GM10266 (cell line): ENCODE data around the gene PDE4D.
A peak's percentile ranks its signal among the peaks of the same experiment; 100 is the strongest.

ENCODE experiments used
- DNase-seq: peaks from one replicate; pipeline ENCODE4 v3.0.0; 2012; ENCODE audit errors: extremely low spot score
- CTCF ChIP-seq: IDR thresholded peaks from 2 replicates; pipeline ENCODE4 v1.5.1; 2012; ENCODE audit warnings: mild to moderate bottlenecking, low read depth; ENCODE audit not compliant: control insufficient read depth, insufficient read depth; ENCODE audit errors: missing control alignments

PDE4D gene

GRCh38 chr5:59100875-59101274 is 792.7 kb downstream of the PDE4D start:
- no peak for TF ChIP-seq CTCF

GRCh38 chr5:59099995-59100345 is 793.6 kb downstream of the PDE4D start:
- no peak for DNase-seq
- TF ChIP-seq CTCF = no peak

More at GRCh38 chr5:59100875-59101274, 792.7 kb downstream of the PDE4D start:
- DNase-seq = no peak

- DNase-seq = peak; percentile 11
- no peak for TF ChIP-seq CTCF
These were observed 794.1 kb downstream of the PDE4D start for GRCh38 chr5:59099270-59099994.

GRCh38 chr5:59098743-59099142 is 794.8 kb downstream of the PDE4D start:
- TF ChIP-seq CTCF = no peak
- DNase-seq = no peak

GRCh38 chr5:59097712-59098111 is 795.8 kb downstream of the PDE4D start:
- no peak for DNase-seq
- no peak for TF ChIP-seq CTCF

GRCh38 chr5:59097116-59097515 is 796.4 kb downstream of the PDE4D start:
- no peak for DNase-seq
- no peak for TF ChIP-seq CTCF

- no peak for DNase-seq
- TF ChIP-seq CTCF = no peak
These were observed 798.0 kb downstream of the PDE4D start for GRCh38 chr5:59095480-59095879.
